ENCODE data around the gene GPHN.

The GPHN gene

GRCh38 chr14:66959437-66960050, 451.6 kb downstream of the GPHN start:
- no peak for DNase-seq (ENCODE audit: low spot score)

DNA sequence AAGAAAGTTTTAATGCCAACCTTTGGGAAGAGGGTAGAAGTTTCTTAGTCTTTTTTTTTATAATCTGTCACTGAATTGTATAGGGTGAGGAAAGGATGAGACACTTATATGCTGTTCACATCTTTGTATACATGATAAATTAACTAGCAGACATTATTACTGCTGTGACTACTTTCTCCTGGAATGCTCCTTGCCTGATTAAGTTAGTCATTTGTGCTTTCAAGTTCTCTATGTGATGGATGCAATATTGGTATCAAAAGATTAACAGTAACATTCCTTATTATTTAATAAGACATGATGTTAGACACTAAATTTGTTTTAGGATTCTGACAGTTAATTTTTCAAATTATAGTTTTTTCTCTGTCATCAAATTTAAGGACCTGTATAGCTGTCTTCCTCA, 457.9 kb downstream of the GPHN start:
- DNase-seq (ENCODE audit: low spot score) = no peak

GRCh38 chr14:66972469-66972868, 464.5 kb downstream of the GPHN start:
- DNase-seq (ENCODE audit: low spot score) = no peak

DNA sequence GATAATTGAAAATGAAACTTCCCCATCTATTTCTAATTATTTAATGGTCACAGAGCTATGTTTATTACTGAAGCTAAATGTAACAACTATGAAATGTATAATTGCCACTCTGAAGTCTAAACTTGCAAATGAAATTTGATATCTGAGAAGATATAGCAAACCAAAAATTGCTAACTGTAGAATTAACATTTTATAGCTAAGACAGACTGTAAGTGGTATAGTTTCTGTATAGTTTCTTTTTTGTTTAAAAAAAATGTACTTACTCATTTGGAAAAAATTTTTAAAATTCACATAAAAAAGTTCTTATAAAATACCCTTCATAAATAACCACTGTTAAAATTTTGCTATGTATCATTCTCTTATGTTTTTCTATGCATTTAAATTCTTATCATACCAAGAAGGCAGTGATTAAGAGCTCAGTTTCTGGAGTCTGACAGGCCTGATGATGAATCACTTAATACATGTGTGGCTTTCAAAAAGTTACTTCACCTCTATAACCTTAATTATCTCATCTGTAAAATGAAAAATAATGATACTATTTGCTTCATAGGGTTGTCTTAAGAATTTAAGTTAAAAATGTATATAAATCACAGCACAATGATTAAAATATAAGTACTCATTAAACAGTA, 466.6 kb downstream of the GPHN start:
- no peak for DNase-seq (ENCODE audit: low spot score)

DNA sequence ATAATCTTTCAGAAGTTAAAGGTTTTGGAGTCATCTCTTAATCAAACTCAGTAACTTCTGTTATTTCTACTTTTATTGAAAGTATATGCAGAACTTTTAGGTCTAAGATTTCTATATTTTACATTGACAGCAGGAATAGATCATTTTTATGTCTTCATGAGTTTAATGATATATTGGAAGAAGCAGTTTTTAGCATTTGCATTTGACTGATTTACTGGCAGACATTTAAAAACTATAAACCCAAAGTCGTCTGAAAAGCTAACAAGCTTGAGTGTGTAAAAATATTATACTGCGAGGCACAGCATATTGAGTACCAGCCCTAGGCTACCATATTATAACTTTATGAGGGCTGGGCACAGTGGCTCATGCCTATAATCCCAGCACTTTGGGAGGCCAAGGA, 467.3 kb downstream of the GPHN start:
- DNase-seq (ENCODE audit: low spot score) = no peak

GRCh38 chr14:66979101-66979974, 471.4 kb downstream of the GPHN start:
- DNase-seq (ENCODE audit: low spot score) = no peak

GRCh38 chr14:66982247-66982646, 474.3 kb downstream of the GPHN start:
- no peak for DNase-seq (ENCODE audit: low spot score)

DNA sequence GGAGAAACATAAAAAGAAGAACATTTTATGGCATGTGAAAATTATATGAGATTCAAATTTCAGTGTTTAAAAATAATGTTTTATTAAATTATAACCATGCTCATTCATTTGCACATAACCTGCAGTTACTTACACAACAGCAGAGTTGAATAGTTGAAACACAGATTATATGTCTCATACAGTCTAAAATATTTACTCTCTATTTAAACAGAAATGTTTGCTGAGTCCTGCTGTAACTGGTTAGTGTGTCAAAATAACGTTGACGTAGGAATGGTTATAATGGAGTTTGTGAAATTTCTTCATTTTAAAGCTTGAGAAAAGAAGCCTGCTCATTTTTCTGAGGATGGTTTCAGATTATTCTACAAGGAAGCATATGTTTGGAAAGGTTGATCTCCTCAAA, 484.8 kb downstream of the GPHN start:
- DNase-seq (ENCODE audit: low spot score) = no peak

DNA sequence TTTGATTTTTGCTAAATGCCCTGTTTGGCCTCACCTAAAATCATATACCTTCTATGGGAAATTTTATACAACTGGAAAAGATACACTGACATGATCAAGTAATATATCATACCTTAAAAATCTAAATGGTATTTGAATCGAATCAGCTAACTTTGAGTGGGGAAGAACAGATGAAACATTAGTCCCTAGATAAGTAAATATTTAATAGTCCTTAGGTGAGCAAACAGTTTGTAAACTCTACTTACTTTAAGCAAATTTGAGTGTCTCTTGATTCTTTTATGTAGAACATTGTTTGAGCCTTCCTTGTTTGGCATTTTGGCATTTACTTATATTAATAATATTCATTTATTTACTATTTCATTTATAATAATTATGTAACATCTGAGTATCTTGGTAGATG, 485.6 kb downstream of the GPHN start:
- no peak for DNase-seq (ENCODE audit: low spot score)

DNA sequence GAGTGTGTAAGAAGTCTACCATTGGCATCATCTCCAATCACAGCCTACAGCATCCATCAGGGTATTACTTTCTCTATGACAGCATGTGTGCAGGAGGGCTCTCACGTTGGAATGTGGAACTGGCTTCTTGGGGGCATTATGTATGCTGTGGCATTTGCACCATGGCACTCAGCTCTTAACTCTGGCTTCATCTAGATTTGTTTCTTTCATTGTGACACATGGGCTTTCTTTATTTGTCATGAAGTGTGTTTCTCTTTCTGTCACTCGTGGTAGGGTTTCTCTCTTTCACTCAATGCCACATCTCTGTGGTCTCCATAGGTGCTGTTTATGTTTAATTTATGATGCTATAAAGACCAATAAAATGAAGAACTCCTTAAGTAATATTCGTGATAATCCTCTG, 490.1 kb downstream of the GPHN start:
- DNase-seq (ENCODE audit: low spot score) = no peak

DNA sequence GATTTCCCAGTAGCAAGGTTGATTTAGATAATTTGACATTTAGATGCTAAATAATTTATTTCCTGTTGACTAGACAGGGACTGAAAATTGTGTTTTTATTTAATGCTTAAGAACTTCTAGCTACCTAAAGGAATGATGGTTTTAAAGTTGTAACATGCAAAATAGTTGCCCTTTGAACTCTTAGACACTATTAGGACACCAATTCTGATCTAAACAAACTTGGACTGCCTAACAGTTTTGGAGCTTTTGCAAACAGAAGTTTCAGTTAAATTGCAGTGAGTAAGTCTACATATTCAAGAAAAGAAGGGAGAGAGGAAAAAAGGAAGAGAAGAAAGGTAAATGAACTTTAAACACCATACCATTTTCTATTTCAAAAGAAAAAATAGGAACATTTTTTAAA, 492.0 kb downstream of the GPHN start:
- no peak for DNase-seq (ENCODE audit: low spot score)

GRCh38 chr14:67002994-67003753, 495.2 kb downstream of the GPHN start:
- DNase-seq (ENCODE audit: low spot score) = no peak

GRCh38 chr14:67004521-67004920, 496.6 kb downstream of the GPHN start:
- DNase-seq (ENCODE audit: low spot score) = no peak

DNA sequence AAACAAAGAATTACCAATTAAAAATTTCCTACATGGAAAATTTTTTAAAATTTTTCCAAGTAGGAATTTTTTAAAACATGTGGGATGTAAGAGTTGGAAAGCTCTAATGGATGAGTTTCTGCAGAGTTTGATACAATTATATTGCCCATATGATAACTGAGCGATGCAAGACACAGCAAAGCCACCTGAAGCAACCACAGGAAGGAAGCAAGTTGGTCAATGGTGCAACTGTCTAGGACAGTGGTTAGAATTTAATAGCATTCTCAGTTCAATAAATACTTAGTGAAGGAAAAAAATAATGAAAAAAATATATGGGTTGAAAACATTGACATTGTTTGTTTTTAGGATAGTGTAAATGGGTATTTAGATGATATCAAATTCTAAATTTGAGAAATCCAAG, 502.7 kb downstream of the GPHN start:
- DNase-seq (ENCODE audit: low spot score) = no peak

- DNase-seq (ENCODE audit: low spot score) = no peak
These were observed 508.9 kb downstream of the GPHN start for GRCh38 chr14:67016856-67017255.

GRCh38 chr14:67018720-67019119, 510.8 kb downstream of the GPHN start:
- no peak for DNase-seq (ENCODE audit: low spot score)

DNA sequence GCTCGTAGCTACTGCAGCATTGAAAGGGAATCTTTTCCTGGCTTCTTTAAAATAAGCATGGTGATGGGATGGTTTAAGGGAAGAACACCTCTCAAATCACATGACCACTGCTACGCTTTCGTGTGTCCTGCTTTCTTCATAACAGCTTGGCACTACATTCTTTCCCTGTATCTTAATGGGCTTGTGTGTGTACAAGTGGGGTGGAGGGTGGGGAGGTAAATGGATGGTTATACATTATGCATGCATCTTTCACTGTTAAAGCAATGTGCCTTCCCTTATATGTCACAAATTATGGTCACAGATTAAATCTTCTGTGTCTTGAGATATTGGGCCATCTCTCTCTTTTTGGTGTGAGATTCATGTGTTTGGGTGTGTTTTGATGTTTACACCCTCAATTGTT, 511.8 kb downstream of the GPHN start:
- DNase-seq (ENCODE audit: low spot score) = no peak

GRCh38 chr14:67031920-67032774, 524.2 kb downstream of the GPHN start:
- no peak for DNase-seq (ENCODE audit: low spot score)

DNA sequence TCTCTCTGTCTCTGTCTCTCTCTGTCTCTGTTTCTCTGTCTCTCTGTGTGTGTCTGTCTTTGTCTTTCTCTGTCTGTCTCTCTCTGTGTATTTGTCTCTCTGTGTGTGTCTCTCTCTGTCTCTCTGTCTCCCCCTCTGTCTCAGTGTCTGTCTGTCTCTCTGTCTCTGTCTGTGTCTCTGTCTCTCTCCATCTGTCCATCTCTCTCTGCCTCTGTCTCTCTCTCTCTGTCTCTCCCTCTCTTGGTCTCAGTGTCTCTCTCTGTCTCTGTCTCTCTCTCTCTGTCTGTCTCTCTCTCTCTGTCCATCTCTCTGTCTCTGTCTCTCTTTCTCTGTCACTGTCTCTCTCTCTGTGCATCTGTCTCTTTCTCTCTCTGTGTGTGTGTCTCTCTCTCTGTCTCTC, 537.5 kb downstream of the GPHN start:
- DNase-seq (ENCODE audit: low spot score) = no peak

DNA sequence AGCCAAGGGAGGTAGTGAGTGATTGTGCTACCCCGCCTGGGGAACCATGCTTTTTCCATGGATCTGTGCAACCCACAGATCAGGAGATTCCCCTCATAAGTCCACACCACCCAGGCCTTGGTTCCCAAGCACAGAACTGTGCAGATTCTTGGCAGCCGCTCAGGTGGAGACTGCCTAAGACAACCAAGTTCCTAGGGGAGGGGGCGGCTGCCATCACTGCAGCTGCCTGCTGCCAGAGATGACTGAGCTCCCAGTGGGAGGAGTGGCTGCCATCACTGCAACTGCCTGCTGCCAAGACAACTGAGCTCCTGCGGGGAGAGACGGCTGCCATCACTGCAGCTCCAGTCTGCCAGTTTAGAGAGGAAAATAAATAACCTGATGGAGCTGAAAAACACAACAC, 542.9 kb downstream of the GPHN start:
- DNase-seq (ENCODE audit: low spot score) = no peak

- no peak for DNase-seq (ENCODE audit: low spot score)
These were observed 548.7 kb downstream of the GPHN start for GRCh38 chr14:67056684-67057083.

GRCh38 chr14:67059596-67059995, 551.6 kb downstream of the GPHN start:
- no peak for DNase-seq (ENCODE audit: low spot score)

All from HuH-7 (cell line).